Measurements from ENCODE around the gene HCFC1R1.

The HCFC1R1 gene

DNA sequence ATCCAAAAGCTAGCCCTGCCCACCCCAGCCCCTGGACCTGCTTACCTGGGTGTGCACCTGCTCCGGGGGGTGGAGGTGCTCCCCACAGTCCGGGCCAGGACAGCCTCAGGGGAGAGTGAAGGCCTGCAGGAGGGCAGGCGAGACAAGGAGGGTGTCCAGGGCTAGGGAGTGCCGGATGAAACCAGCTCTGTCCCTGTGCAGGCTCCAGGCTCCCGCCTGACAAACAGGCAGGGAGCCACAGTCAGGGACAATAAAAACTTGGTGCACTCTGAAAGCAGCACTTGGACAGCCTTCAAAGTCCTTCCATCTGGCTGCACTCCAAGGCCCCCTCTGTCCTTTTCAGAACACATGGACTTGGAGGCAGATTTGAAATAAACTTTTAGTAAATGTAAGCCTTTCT is 50.6 kb downstream of the HCFC1R1 start:
- no peak for DNase-seq

Data from NCI-H2081 treated with DMSO at 0.1 percent for 48 hours (cell line).